ENCODE data around the gene ABCF2.

GRCh38 chr7:151195616-151196450 is 31.2 kb downstream of the ABCF2 start:
- TF ChIP-seq GABPA (IDR thresholded peaks at IDR 0.05; ENCODE audit: low read depth) (no peak), FOXM1 (IDR thresholded peaks at IDR 0.05; ENCODE audit: low read depth) (no peak), CTCF (IDR thresholded peaks at IDR 0.05) (no peak), REST (IDR thresholded peaks at IDR 0.05; ENCODE audit: low read depth, low read length) (no peak), USF1 (IDR thresholded peaks at IDR 0.05; ENCODE audit: borderline replicate concordance, low read depth) (no peak), MXI1 (IDR thresholded peaks at IDR 0.05; ENCODE audit: low read depth, low read length) (no peak), RCOR1 (IDR thresholded peaks at IDR 0.05; ENCODE audit: low read length) (no peak), RFX5 (IDR thresholded peaks at IDR 0.05; ENCODE audit: low read length) (no peak), POLR2AphosphoS5 (IDR thresholded peaks at IDR 0.05; ENCODE audit: low read depth, low read length) (no peak), EZH2phosphoT487 (IDR thresholded peaks at IDR 0.05; ENCODE audit: borderline replicate concordance, low read depth) (no peak), USF2 (IDR thresholded peaks at IDR 0.05; ENCODE audit: borderline replicate concordance, low read depth, low read length) (no peak), TAF1 (IDR thresholded peaks at IDR 0.05; ENCODE audit: borderline replicate concordance, low read depth, low read length) (no peak), EP300 (IDR thresholded peaks at IDR 0.05; ENCODE audit: borderline replicate concordance in 1 of 2, low read depth in 1 of 2, low read length in 1 of 2) (no peak), MEF2A (IDR thresholded peaks at IDR 0.05; ENCODE audit: borderline replicate concordance, low read depth) (no peak)

All from SK-N-SH (cell line).